Ovary (tissue), 9 donors: ENCODE results near the gene MED15. TPM values are rescaled to one million over a fixed set of nuclear protein-coding genes. Genes with fewer than 3 reads are reported as not detected.

Source experiments
- DNase-seq, 5 donors: peaks; one replicate each; pipeline ENCODE4 v3.0.0-alpha.2; 2019 to 2020
- H3K27ac ChIP-seq, 2 donors: fragments of 200-600 bp; one replicate each; pipeline versions ENCODE4 v1.5.1 to v1.8.0; 2019 to 2022
- H3K27me3 ChIP-seq: fragments of 200-600 bp; one replicate; pipeline ENCODE4 v1.8.0; 2022
- H3K36me3 ChIP-seq: fragments of 200-600 bp; sonication (generic); one replicate; pipeline ENCODE4 v1.5.1; 2019
- H3K4me1 ChIP-seq: one replicate; pipeline ENCODE4 v1.8.1; 2013; ENCODE audit warnings: mild to moderate bottlenecking, moderate library complexity; ENCODE audit not compliant: insufficient read depth
- H3K4me3 ChIP-seq: fragments of 200-600 bp; sonication (generic); one replicate; pipeline ENCODE4 v1.5.1; 2017
- H3K9me3 ChIP-seq, 2 donors: fragments of 200-600 bp in 1 of 2; sonication (generic) in 1 of 2; one replicate each; pipeline versions ENCODE4 v1.5.1 to v1.8.1; 2013 to 2019; ENCODE audit warnings: mild to moderate bottlenecking in 1 of 2, moderate library complexity in 1 of 2
- CTCF ChIP-seq, 3 donors: fragments of 450-650 bp in 2 of 3; fragments of 200-600 bp in 1 of 3; IDR thresholded peaks; one replicate each; pipeline versions ENCODE4 v1.5.1 to v1.8.0; 2016 to 2022; ENCODE audit warnings: antibody characterized with exemption in 3 of 3, mild to moderate bottlenecking in 1 of 3
- EP300 ChIP-seq: sonication (generic); formaldehyde crosslinking; IDR thresholded peaks from one replicate; pipeline ENCODE4 v1.6.1; 2017; ENCODE audit warnings: antibody characterized with exemption
- POLR2A ChIP-seq: fragments of 450-650 bp; IDR thresholded peaks from one replicate; pipeline ENCODE4 v1.6.1; 2017; ENCODE audit warnings: antibody characterized with exemption, mild to moderate bottlenecking, moderate library complexity
- WGBS, 3 donors: extraction: QIAGEN DNeasy Blood & Tissue Kit in 1 of 3; methylation state at CpG; one replicate each; pipeline versions ENCODE4 v1.1.5 to v1.1.7; 2013 to 2017; 5-methylcytosine and 5-hydroxymethylcytosine counted together
- intact Hi-C, 4 donors: fragments of 100-400 bp; cut with DNase I; formaldehyde crosslinking; loops; one replicate each; pipeline versions ENCODE4 v1.11.0 to v1.15.1; 2022 to 2023
- polyA plus RNA-seq, 2 donors: library from polyadenylated mRNA; stranded (reverse); fragments of 200-250 nt in 1 of 2; fragments of 350-450 nt in 1 of 2; fragmentation: Illumina TruSeq in 1 of 2; extraction: RNeasy Lipid Tissue Mini Kit (QIAGEN cat#74804) in 1 of 2; gene quantifications; one replicate each; pipeline ENCODE4 v1.2.3, GENCODE V29; 2013 to 2014
- total RNA-seq, 7 donors: library from RNA; depleted of rRNA in 2 of 7; stranded (reverse); fragments of >200 nt in 2 of 7; fragmentation: NEBNext Ultra II Directional in 3 of 7; extraction: Animal tissue kit (Norgen Biotek cat#: 25700) in 3 of 7; gene quantifications; one replicate each; pipeline versions ENCODE4 v1.1.0 to v1.2.4, GENCODE V29; 2016 to 2023
- donor health status: DM: no; HTN: no; CAD: no; lungs with moderate emphysema.
- donor health status: DM: no; HTN: no; CAD: no.
- donor health status: Bipolar disorder and iron deficiency.
- donor health status: DM: yes; HTN: yes; CAD: no.
- donor health status: DM: no; HTN: no; CAD: no.
- donor health status: DM: yes; HTN: yes; CAD: no.

The MED15 gene
- total and polyA plus RNA-seq, 9 donors = 21.9 to 79.3 (median 68.3) TPM

- Histone ChIP-seq H3K27ac (no peak overlapping the region), H3K36me3 (no peaks in the 10 kb centered on the region), H3K9me3 (no peaks in the 10 kb centered on the region), H3K4me1 (peaks cover 15% of the 10 kb centered on the region), H3K4me3 (no peak overlapping the region), H3K27me3 (no peaks in the 10 kb centered on the region)
- WGBS, 3 donors = 96 to 97% (median 96%) methylated on average over 7 of the region's 7 CpGs
- TF ChIP-seq POLR2A (no peak), CTCF (IDR thresholded peaks at IDR 0.05) (no peak), EP300 (no peak)
- no peak for DNase-seq
- intact Hi-C loops = no loop called here
Measured at GRCh38 chr22:20525048-20525447, 17.6 kb downstream of the MED15 start.

GRCh38 chr22:20526305-20526627 is 18.9 kb downstream of the MED15 start:
- Histone ChIP-seq H3K4me3 (no peak overlapping the region), H3K9me3 (no peaks in the 10 kb centered on the region), H3K4me1 (peaks cover 20% of the 10 kb centered on the region), H3K36me3 (no peaks in the 10 kb centered on the region), H3K27me3 (no peaks in the 10 kb centered on the region), H3K27ac (no peak overlapping the region)
- TF ChIP-seq POLR2A = no peak
- no peak for TF ChIP-seq EP300
- no peak for TF ChIP-seq CTCF (IDR thresholded peaks at IDR 0.05)
- 39 to 55% (median 45%) methylated on average over 4 of the region's 4 CpGs for WGBS, 3 donors
- DNase-seq = no peak
- intact Hi-C loops = no loop called here

- no peak for DNase-seq
- no peak overlapping the region for H3K4me3 ChIP-seq
- H3K27me3 ChIP-seq = no peaks in the 10 kb centered on the region
- WGBS, 3 donors = 54 to 64% (median 59%) methylated on average over 6 of the region's 6 CpGs
- peaks cover 25% of the 10 kb centered on the region for H3K4me1 ChIP-seq
- H3K27ac ChIP-seq = no peak overlapping the region
- H3K36me3 ChIP-seq = no peaks in the 10 kb centered on the region
- intact Hi-C loops = no loop called here
- H3K9me3 ChIP-seq = no peaks in the 10 kb centered on the region
- TF ChIP-seq POLR2A (no peak), CTCF (IDR thresholded peaks at IDR 0.05) (no peak), EP300 (no peak)
Measured at GRCh38 chr22:20526628-20527355, 19.4 kb downstream of the MED15 start.

GRCh38 chr22:20528405-20528978 is 21.1 kb downstream of the MED15 start:
- H3K9me3 ChIP-seq = no peaks in the 10 kb centered on the region
- WGBS, 3 donors = 96% methylated on average over 7 of the region's 7 CpGs
- H3K4me1 ChIP-seq = peaks cover 30% of the 10 kb centered on the region
- intact Hi-C loops = no loop called here
- no peak overlapping the region for H3K27ac ChIP-seq
- TF ChIP-seq EP300 (no peak), POLR2A (no peak), CTCF (IDR thresholded peaks at IDR 0.05) (no peak)
- no peaks in the 10 kb centered on the region for H3K36me3 ChIP-seq
- no peaks in the 10 kb centered on the region for H3K27me3 ChIP-seq
- no peak for DNase-seq
- H3K4me3 ChIP-seq = no peak overlapping the region
